OCI-LY1 (cell line): Measurements from ENCODE around the gene MATK.

Source experiments
- CTCF ChIP-seq: fragments of 200-600 bp; sonication (generic), shearing (Covaris generic); IDR thresholded peaks from 2 replicates; pipeline ENCODE4 v1.5.1; 2017; ENCODE audit warnings: mild to moderate bottlenecking, antibody characterized with exemption, low read length, moderate library complexity, mixed read lengths
- EZH2 ChIP-seq: fragments of 200-600 bp; sonication (generic), shearing (Covaris generic); IDR thresholded peaks from 2 replicates; pipeline ENCODE4 v1.8.0; 2017; ENCODE audit warnings: borderline replicate concordance, mixed run types, mild to moderate bottlenecking, antibody characterized with exemption, low read length, moderate library complexity, mixed read lengths

DNA sequence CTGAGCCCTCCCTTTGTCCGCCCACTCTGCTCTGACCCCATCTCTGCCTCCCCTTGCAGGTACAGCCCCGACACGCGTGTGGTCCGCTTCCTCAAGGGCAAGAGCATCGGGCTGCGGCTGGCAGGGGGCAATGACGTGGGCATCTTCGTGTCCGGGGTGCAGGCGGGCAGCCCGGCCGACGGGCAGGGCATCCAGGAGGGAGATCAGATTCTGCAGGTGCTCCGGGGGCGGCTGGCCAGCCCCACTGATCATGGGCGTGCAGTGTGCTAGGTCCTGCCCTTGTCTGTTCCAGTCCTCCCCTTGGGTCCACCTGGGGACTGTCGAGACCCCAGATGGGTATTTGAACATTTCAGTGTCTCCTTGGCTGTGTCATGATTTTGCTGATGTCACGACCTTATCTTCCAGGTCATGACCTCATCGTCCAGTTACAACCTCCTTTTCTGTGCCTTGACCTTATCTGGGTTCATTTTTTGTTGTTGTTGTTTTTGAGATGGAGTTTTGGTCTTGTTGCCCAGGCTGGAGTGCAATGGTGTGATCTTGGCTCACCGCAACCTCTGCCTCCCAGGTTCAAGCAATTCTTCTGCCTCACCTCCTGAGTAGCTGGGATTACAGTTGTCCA, 50.0 kb downstream of the MATK start:
- TF ChIP-seq CTCF (no peak), EZH2 (no peak)
